ENCODE data around the gene SCYGR6.

Gene SCYGR6

GRCh38 chr2:227766373-227766883, 41.9 kb upstream of the SCYGR6 start:
- Histone ChIP-seq H3K9me3 (ENCODE audit: control insufficient read depth, insufficient read depth, low read depth, low read length) (no peaks in the 10 kb centered on the region), H3K27ac (ENCODE audit: extremely low read depth, low read depth, low read length) (no peak overlapping the region), H3K4me1 (ENCODE audit: control insufficient read depth, insufficient read depth, low read length) (0 out of 2 replicates have a peak, but pooled peaks cover 2% of the 10 kb centered on the region), H3K4me3 (ENCODE audit: low read depth, low read length) (no peak overlapping the region), H3K36me3 (ENCODE audit: control insufficient read depth in 2 of 2, insufficient read depth in 1 of 2, low read length in 2 of 2) (no peaks in the 10 kb centered on the region)
- TF ChIP-seq ZFP37 (tag by site-specific recombination; IDR thresholded peaks at IDR 0.05) = peak; percentile 47; the same call in 1 of the 2 replicates
- TF ChIP-seq ZNF2 (tag by site-specific recombination; IDR thresholded peaks at IDR 0.05) = 0 out of 2 replicates have a peak, but pooled peaks have one; percentile 39
- TF ChIP-seq ZNF138 (tag by site-specific recombination; IDR thresholded peaks at IDR 0.05; ENCODE audit: borderline replicate concordance) = no peak
- peak; percentile 48; the same call in 1 of the 2 replicates for TF ChIP-seq IKZF3 (tag by site-specific recombination; IDR thresholded peaks at IDR 0.05)
- TF ChIP-seq ZNF514 (tag by site-specific recombination; IDR thresholded peaks at IDR 0.05) = no peak
- no peak for TF ChIP-seq ZNF214 (tag by site-specific recombination; IDR thresholded peaks at IDR 0.05; ENCODE audit: borderline replicate concordance)
- peak; percentile 77 for TF ChIP-seq ZNF654 (tag by site-specific recombination; IDR thresholded peaks at IDR 0.05; ENCODE audit: low read depth)
- peak; percentile 63; the same call in 1 of the 2 replicates for TF ChIP-seq ZSCAN30 (tag by site-specific recombination; IDR thresholded peaks at IDR 0.05)
- TF ChIP-seq CTCF (tag by site-specific recombination; IDR thresholded peaks at IDR 0.05) = peak; percentile 72
- TF ChIP-seq ZNF843 (tag by site-specific recombination; IDR thresholded peaks at IDR 0.05) = no peak
- TF ChIP-seq ZNF660 (tag by site-specific recombination; IDR thresholded peaks at IDR 0.05) = 0 out of 2 replicates have a peak, but pooled peaks have one; percentile 26
- no peak for TF ChIP-seq ZNF791 (tag by site-specific recombination; IDR thresholded peaks at IDR 0.05)
- ChIA-PET CTCF (interaction anchor here (0.6 to 7.6 kb wide), 54 partner anchors 10 to 635 kb away, joined by 3 to 125 read pairs (median 4); partner anchors contain the start of gene AGFG1), POLR2A (interaction anchor here (1.0 kb wide), 1 partner anchor 108 kb away, joined by 5 read pairs; no protein-coding TSS in a partner anchor)

- H3K27ac ChIP-seq (ENCODE audit: extremely low read depth, low read depth, low read length) = no peak overlapping the region
- 0 out of 2 replicates have a peak, but pooled peaks cover 2% of the 10 kb centered on the region for H3K4me1 ChIP-seq (ENCODE audit: control insufficient read depth, insufficient read depth, low read length)
- ChIA-PET CTCF (interaction anchor here (0.6 to 7.6 kb wide), 54 partner anchors 10 to 635 kb away, joined by 3 to 125 read pairs (median 4); partner anchors contain the start of gene AGFG1), POLR2A (interaction anchor here (1.0 kb wide), 1 partner anchor 108 kb away, joined by 5 read pairs; no protein-coding TSS in a partner anchor)
- no peak for TF ChIP-seq ZNF571 (tag by site-specific recombination; IDR thresholded peaks at IDR 0.05)
- TF ChIP-seq ZNF335 (tag by site-specific recombination; conservative IDR thresholded peaks at IDR 0.05) = 0 out of 2 replicates have a peak, but pooled peaks have one; percentile 32
- TF ChIP-seq ZBTB20 (tag by site-specific recombination; IDR thresholded peaks at IDR 0.05) = no peak
- H3K4me3 ChIP-seq (ENCODE audit: low read depth, low read length) = no peak overlapping the region
- no peaks in the 10 kb centered on the region for H3K36me3 ChIP-seq (ENCODE audit: control insufficient read depth in 2 of 2, insufficient read depth in 1 of 2, low read length in 2 of 2)
- H3K9me3 ChIP-seq (ENCODE audit: control insufficient read depth, insufficient read depth, low read depth, low read length) = no peaks in the 10 kb centered on the region
Observed at GRCh38 chr2:227765788-227766372, 41.3 kb upstream of the SCYGR6 start.

GRCh38 chr2:227761740-227762476, 37.4 kb upstream of the SCYGR6 start:
- no peak overlapping the region for H3K27ac ChIP-seq (ENCODE audit: extremely low read depth, low read depth, low read length)
- CTCF ChIA-PET = interaction anchor here (0.8 to 2.4 kb wide), 4 partner anchors 39 to 282 kb away, joined by 3 to 8 read pairs (median 4); no protein-coding TSS in a partner anchor
- no peak for TF ChIP-seq ZNF560 (tag by site-specific recombination; IDR thresholded peaks at IDR 0.05; ENCODE audit: borderline replicate concordance)
- no peak for TF ChIP-seq ZNF398 (tag by site-specific recombination; IDR thresholded peaks at IDR 0.05)
- TF ChIP-seq YY2 (tag by site-specific recombination; IDR thresholded peaks at IDR 0.05) = no peak
- TF ChIP-seq ZNF221 (tag by site-specific recombination; IDR thresholded peaks at IDR 0.05; ENCODE audit: borderline replicate concordance) = no peak
- TF ChIP-seq PBX3 (CRISPR knock-in tag; IDR thresholded peaks at IDR 0.05) = no peak
- TF ChIP-seq ZNF423 (tag by site-specific recombination; IDR thresholded peaks at IDR 0.05) = no peak
- TF ChIP-seq ZNF777 (tag by site-specific recombination; IDR thresholded peaks at IDR 0.05; ENCODE audit: borderline replicate concordance) = no peak
- no peak for TF ChIP-seq ZNF391 (tag by site-specific recombination; IDR thresholded peaks at IDR 0.05; ENCODE audit: borderline replicate concordance, low read depth)

More at GRCh38 chr2:227761740-227762476, 37.4 kb upstream of the SCYGR6 start:
- Histone ChIP-seq H3K36me3 (ENCODE audit: control insufficient read depth in 2 of 2, insufficient read depth in 1 of 2, low read length in 2 of 2) (no peaks in the 10 kb centered on the region), H3K9me3 (ENCODE audit: control insufficient read depth, insufficient read depth, low read depth, low read length) (no peaks in the 10 kb centered on the region), H3K4me1 (ENCODE audit: control insufficient read depth, insufficient read depth, low read length) (0 out of 2 replicates have a peak, but pooled peaks cover 2% of the 10 kb centered on the region), H3K4me3 (ENCODE audit: low read depth, low read length) (no peak overlapping the region)
- POLR2A ChIA-PET = no interaction called here
